OCI-LY3 (cell line): ENCODE data around the gene TMSB10.
"Not testable (repeated sequence)": the region's sequence is repeated elsewhere in the genome, so short reads cannot be mapped to it uniquely, and the experiment has no call there.

Experiments
- H2AFZ ChIP-seq: fragments of 200-600, 300-600 bp; shearing (Covaris generic); 2 replicates; pipeline ENCODE4 v1.6.0; 2014; ENCODE audit warnings: antibody characterized with exemption, low read depth, low read length
- H3K27ac ChIP-seq: fragments of 200-600, 300-600 bp; sonication (generic); 2 replicates; pipeline ENCODE4 v1.5.1; 2014; ENCODE audit warnings: mild to moderate bottlenecking, low read length, moderate library complexity, mixed read lengths
- H3K27me3 ChIP-seq: fragments of 200-600, 300-600 bp; sonication (generic); 2 replicates; pipeline ENCODE4 v1.6.1; 2014; ENCODE audit warnings: low read depth, low read length, mixed read lengths
- H3K36me3 ChIP-seq: fragments of 200-600, 300-600 bp; sonication (generic); replicated peaks from 2 replicates; pipeline ENCODE3; 2014; ENCODE audit warnings: low read depth, low read length, mixed read lengths
- H3K4me1 ChIP-seq: fragments of 300-600, 200-600 bp; sonication (generic); 2 replicates; pipeline ENCODE4 v1.6.1; 2014; ENCODE audit warnings: low read length, mixed read lengths
- H3K4me2 ChIP-seq: fragments of 200-600, 300-600 bp; sonication (generic); 2 replicates; pipeline ENCODE4 v1.6.1; 2014; ENCODE audit warnings: low read length, mixed read lengths
- H3K4me3 ChIP-seq: fragments of 300-600, 200-600 bp; sonication (generic); 2 replicates; pipeline ENCODE4 v1.5.1; 2014; ENCODE audit warnings: antibody characterized with exemption, mild to moderate bottlenecking, low read length, moderate library complexity
- H3K79me2 ChIP-seq: fragments of 300-600, 200-600 bp; shearing (Covaris generic); 2 replicates; pipeline ENCODE4 v1.6.1; 2014; ENCODE audit warnings: mild to moderate bottlenecking, low read length, mixed read lengths
- H3K9ac ChIP-seq: fragments of 300-600, 200-600 bp; shearing (Covaris generic); 2 replicates; pipeline ENCODE4 v1.6.0; 2014; ENCODE audit warnings: mild to moderate bottlenecking, low read length, moderate library complexity
- H3K9me3 ChIP-seq: fragments of 200-600, 300-600 bp; shearing (Covaris generic); 2 replicates; pipeline ENCODE4 v1.6.1; 2014; ENCODE audit warnings: low read length, mixed read lengths; ENCODE audit not compliant: insufficient read depth
- H4K20me1 ChIP-seq: fragments of 200-600, 300-600 bp; sonication (generic); 2 replicates; pipeline ENCODE4 v1.6.1; 2016; ENCODE audit warnings: low read length, mixed read lengths; ENCODE audit not compliant: insufficient read depth
- CTCF ChIP-seq: fragments of 200-600, 300-600 bp; sonication (generic); IDR thresholded peaks from 2 replicates; pipeline ENCODE4 v1.5.1; 2014; ENCODE audit warnings: antibody characterized with exemption, low read length, low read depth
- EZH2phosphoT487 ChIP-seq: fragments of 200-600 bp; shearing (Covaris generic); IDR thresholded peaks from 2 replicates; pipeline ENCODE4 v1.6.1; 2018; ENCODE audit warnings: antibody characterized with exemption, mixed run types, low read depth

TMSB10 gene

GRCh38 chr2:84914334-84914733 is 8.9 kb downstream of the TMSB10 start:
- Histone ChIP-seq H3K79me2 (no peaks in the 10 kb centered on the region), H3K9me3 (no peaks in the 10 kb centered on the region), H3K4me2 (no peak overlapping the region), H2AFZ (no peak overlapping the region), H3K4me3 (no peak overlapping the region), H3K4me1 (no peaks in the 10 kb centered on the region), H3K27ac (no peak overlapping the region), H3K27me3 (no peaks in the 10 kb centered on the region), H4K20me1 (no peaks in the 10 kb centered on the region), H3K36me3 (peaks cover 8% of the 10 kb centered on the region), H3K9ac (no peak overlapping the region)
- TF ChIP-seq CTCF (no peak), EZH2phosphoT487 (no peak)

- not testable (repeated sequence) for H3K4me1 ChIP-seq, H3K79me2 ChIP-seq, H3K36me3 ChIP-seq, H3K4me3 ChIP-seq, H3K4me2 ChIP-seq, H3K9me3 ChIP-seq, H3K27ac ChIP-seq, H3K27me3 ChIP-seq, H2AFZ ChIP-seq, H4K20me1 ChIP-seq, H3K9ac ChIP-seq
Observed at GRCh38 chr2:84915675-84916074, 10.2 kb downstream of the TMSB10 start.

- H2AFZ ChIP-seq, H3K4me2 ChIP-seq, H3K9ac ChIP-seq, H3K4me1 ChIP-seq, H3K27ac ChIP-seq, H3K4me3 ChIP-seq, H4K20me1 ChIP-seq, H3K79me2 ChIP-seq, H3K36me3 ChIP-seq, H3K27me3 ChIP-seq, H3K9me3 ChIP-seq: not testable (repeated sequence)
Observed at GRCh38 chr2:84917821-84918220, 12.4 kb downstream of the TMSB10 start.

- no peaks in the 10 kb centered on the region for H3K4me1 ChIP-seq
- no peaks in the 10 kb centered on the region for H3K79me2 ChIP-seq
- TF ChIP-seq CTCF, result no peak
- TF ChIP-seq EZH2phosphoT487, result no peak
- H3K9ac ChIP-seq, result no peak overlapping the region
- no peak overlapping the region for H3K4me2 ChIP-seq
- no peaks in the 10 kb centered on the region for H3K9me3 ChIP-seq
- H3K27ac ChIP-seq, result no peak overlapping the region
- no peaks in the 10 kb centered on the region for H3K36me3 ChIP-seq
- no peaks in the 10 kb centered on the region for H3K27me3 ChIP-seq
- no peak overlapping the region for H3K4me3 ChIP-seq
- no peak overlapping the region for H2AFZ ChIP-seq
- no peaks in the 10 kb centered on the region for H4K20me1 ChIP-seq
Observed at GRCh38 chr2:84918430-84918829, 13.0 kb downstream of the TMSB10 start.

GRCh38 chr2:84919885-84920580 is 14.6 kb downstream of the TMSB10 start:
- Histone ChIP-seq H3K9ac (no peak overlapping the region), H4K20me1 (no peaks in the 10 kb centered on the region)

More at GRCh38 chr2:84919885-84920580, 14.6 kb downstream of the TMSB10 start:
- Histone ChIP-seq H3K4me2 (no peak overlapping the region), H2AFZ (no peak overlapping the region), H3K27me3 (no peaks in the 10 kb centered on the region), H3K4me1 (peaks cover 13% of the 10 kb centered on the region), H3K79me2 (no peaks in the 10 kb centered on the region), H3K27ac (no peak overlapping the region), H3K9me3 (no peaks in the 10 kb centered on the region), H3K4me3 (no peak overlapping the region), H3K36me3 (no peaks in the 10 kb centered on the region)
- TF ChIP-seq CTCF (no peak), EZH2phosphoT487 (no peak)
